Thyroid gland (tissue), 4 donors: ENCODE results near the gene OTULINL.

Experiments used
- POLR2A ChIP-seq, 2 donors: fragments of 450-650 bp; IDR thresholded peaks; one replicate each; pipeline ENCODE4 v1.6.1; 2017; ENCODE audit warnings: antibody characterized with exemption in 2 of 2, mild to moderate bottlenecking in 2 of 2, moderate library complexity in 1 of 2
- TF ChIP-seq, protein P1 (sequence below), 6 experiments: fragments of 200-600 bp in 3 of 6; fragments of 450-650 bp in 3 of 6; sonication (generic) in 3 of 6; IDR thresholded peaks; one replicate each; pipeline ENCODE4 v1.5.1; 2016 to 2019; ENCODE audit warnings: antibody characterized with exemption in 6 of 6, mild to moderate bottlenecking in 2 of 6, inconsistent platforms in 1 of 6, moderate library complexity in 1 of 6

DNA sequence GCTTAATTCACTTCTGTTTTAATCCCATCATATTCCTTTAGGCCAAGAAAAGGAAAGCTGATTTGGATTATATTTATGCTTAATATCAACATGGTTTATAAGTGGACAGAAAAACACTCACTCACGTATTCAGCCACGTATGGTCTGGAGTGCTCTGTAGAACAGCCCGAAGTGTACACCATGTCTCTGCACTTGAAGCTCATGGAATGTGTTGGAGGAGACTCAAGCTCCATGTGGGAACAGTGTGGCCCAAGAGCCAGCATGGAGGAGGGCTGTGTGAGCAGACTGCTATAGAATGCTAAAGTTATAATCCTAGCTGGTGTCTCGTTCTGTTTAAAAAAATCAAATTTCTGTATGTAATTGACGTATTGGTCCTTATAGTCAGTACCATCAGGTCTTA, 32.9 kb downstream of the OTULINL start:
- TF ChIP-seq, protein P1, sequence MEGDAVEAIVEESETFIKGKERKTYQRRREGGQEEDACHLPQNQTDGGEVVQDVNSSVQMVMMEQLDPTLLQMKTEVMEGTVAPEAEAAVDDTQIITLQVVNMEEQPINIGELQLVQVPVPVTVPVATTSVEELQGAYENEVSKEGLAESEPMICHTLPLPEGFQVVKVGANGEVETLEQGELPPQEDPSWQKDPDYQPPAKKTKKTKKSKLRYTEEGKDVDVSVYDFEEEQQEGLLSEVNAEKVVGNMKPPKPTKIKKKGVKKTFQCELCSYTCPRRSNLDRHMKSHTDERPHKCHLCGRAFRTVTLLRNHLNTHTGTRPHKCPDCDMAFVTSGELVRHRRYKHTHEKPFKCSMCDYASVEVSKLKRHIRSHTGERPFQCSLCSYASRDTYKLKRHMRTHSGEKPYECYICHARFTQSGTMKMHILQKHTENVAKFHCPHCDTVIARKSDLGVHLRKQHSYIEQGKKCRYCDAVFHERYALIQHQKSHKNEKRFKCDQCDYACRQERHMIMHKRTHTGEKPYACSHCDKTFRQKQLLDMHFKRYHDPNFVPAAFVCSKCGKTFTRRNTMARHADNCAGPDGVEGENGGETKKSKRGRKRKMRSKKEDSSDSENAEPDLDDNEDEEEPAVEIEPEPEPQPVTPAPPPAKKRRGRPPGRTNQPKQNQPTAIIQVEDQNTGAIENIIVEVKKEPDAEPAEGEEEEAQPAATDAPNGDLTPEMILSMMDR (IDR thresholded peaks at IDR 0.05) = no peak
- no peak for TF ChIP-seq POLR2A (IDR thresholded peaks at IDR 0.05)
